Measurements from ENCODE around the gene DHX58. TPM values are rescaled to one million over a fixed set of nuclear protein-coding genes. Genes with fewer than 3 reads are reported as not detected.
A peak's percentile ranks its signal among the peaks of the same experiment; 100 is the strongest.

DHX58 gene
- total RNA-seq, 1 donor from 2014 or later = 0.41 TPM

DNA sequence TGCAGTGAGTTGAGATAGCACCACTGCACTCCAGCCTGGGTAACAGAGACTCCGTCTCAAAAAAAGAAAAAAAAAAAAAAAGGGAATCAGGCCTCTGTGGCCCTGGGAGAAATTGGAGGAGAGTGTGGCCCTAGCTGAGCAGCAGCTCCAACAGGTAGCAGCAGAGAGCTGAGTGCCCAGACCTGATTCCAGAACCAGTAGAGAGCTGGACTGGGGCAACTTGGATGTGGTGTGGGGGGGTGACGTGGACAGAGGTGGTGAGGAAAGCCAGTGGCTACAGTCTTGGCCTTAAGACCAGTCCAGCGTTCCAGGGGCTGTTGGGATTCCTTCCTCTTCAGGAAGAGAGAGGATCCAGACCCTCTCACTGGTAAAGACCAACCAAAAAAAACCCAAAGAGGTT is 11.7 kb upstream of the DHX58 start:
- H3K27me3 Mint-ChIP-seq (ENCODE audit: unreplicated experiment) = peaks cover 8% of the 10 kb centered on the region
- peaks cover 39% of the 10 kb centered on the region for H3K36me3 Mint-ChIP-seq (ENCODE audit: low read depth, unreplicated experiment)
- peaks cover 10% of the 10 kb centered on the region for H3K4me1 Mint-ChIP-seq (ENCODE audit: unreplicated experiment)
- no peak for DNase-seq (ENCODE audit: low spot score)
- no peak overlapping the region for H3K4me3 Mint-ChIP-seq (ENCODE audit: unreplicated experiment)
- no peak overlapping the region for H3K27ac Mint-ChIP-seq (ENCODE audit: unreplicated experiment)
- H3K9me3 Mint-ChIP-seq (ENCODE audit: unreplicated experiment) = no peaks in the 10 kb centered on the region
- TF ChIP-seq, protein P1, sequence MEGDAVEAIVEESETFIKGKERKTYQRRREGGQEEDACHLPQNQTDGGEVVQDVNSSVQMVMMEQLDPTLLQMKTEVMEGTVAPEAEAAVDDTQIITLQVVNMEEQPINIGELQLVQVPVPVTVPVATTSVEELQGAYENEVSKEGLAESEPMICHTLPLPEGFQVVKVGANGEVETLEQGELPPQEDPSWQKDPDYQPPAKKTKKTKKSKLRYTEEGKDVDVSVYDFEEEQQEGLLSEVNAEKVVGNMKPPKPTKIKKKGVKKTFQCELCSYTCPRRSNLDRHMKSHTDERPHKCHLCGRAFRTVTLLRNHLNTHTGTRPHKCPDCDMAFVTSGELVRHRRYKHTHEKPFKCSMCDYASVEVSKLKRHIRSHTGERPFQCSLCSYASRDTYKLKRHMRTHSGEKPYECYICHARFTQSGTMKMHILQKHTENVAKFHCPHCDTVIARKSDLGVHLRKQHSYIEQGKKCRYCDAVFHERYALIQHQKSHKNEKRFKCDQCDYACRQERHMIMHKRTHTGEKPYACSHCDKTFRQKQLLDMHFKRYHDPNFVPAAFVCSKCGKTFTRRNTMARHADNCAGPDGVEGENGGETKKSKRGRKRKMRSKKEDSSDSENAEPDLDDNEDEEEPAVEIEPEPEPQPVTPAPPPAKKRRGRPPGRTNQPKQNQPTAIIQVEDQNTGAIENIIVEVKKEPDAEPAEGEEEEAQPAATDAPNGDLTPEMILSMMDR (IDR thresholded peaks at IDR 0.05; ENCODE audit: unreplicated experiment) = no peak

DNA sequence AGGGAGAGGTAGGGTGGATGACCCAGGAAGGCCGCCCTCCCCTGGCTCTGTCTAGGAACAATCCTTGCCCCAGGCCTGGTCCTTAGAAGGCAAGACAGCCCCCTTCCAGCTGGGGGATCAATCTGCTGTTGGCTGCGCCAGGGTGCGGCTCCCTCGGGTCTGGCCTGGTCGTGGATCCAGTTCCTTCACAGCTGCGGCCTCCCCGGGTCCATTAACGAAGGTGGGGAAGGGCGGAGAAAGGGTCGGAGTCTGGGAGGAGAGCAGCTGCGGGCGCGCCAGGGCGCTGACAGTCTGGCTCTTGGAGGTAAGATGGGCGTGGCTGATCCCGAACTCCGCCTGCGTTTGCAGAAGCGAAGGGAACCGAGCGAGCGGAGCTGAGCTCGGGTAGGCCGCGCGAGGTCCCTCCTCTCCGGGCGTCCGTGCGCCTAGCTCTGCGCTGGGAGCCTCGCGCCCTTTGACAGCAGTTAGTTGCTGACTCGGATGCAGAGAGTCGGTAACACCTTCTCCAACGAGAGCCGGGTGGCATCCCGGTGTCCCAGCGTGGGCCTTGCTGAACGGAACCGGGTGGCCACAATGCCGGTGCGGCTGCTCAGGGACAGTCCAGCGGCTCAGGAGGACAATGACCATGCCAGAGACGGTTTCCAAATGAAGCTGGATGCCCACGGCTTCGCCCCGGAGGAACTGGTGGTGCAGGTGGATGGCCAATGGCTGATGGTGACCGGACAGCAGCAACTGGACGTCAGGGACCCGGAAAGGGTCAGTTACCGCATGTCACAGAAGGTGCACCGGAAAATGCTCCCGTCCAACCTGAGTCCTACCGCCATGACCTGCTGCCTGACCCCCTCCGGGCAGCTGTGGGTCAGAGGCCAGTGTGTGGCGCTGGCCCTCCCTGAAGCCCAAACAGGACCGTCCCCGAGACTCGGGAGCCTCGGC is 10.1 kb upstream of the DHX58 start, which contains the start of gene HSPB9:
Gene HSPB9, plus strand, starts transcription at position 434 of the 933 bp plus-strand sequence. Its CDS starts 47 bp downstream, at position 481.
- H3K27ac Mint-ChIP-seq (ENCODE audit: unreplicated experiment) = peak within 1 kb of the TSS; percentile 72

DNA sequence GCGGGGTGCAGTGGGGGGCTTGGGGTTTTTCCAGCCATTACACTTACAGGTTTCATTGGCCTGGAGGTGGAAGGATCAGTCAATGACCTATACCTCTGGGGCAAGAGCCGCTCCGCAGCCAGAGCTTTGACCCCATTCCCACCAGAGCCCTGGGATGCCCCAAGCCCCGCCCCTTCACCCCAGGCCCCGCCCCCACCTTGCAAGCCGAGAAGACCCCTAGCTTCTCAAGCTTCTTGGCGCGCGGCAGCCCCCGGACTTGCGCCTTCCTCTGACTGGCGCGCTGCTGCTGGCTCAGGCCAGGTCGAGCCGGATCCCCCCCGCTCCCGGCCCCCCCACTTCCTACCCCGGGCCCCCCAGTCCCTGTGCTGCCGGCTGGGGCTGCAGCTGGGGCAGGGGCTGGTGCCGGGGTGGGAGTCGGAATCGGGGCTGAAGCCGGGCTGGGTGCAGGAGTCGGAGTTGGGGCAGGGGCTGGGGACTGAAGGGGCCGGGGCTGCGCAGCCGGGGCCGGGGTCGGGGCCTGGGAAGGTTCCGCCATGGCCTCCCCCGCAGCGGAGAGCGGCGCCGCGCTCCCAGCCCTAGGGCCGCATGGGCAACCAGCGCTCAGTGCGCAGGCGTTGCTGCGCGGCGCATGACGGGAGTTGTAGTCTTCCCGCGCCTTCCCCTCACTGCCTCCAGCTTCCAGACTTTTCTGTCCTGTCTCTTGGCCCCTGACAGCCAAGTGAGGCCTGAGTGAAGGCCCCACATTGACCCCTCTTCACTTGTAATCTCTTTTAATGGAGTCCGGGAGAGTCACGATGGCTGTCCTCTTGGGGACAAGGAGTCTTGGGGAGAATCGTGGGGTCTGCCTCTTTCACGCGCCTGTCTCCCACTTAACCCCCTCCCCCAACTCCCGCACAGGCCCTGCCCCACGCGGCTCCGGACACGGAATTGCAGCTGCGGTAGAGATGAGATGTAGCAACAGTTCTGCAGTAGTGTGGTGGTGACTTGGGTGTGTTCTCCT is 8.6 kb upstream of the DHX58 start, which contains the start of gene KAT2A:
Gene KAT2A, minus strand, starts transcription at position 598 of the 1,000 bp plus-strand sequence. Its CDS starts 63 bp downstream, at position 535.
- TF ChIP-seq, protein P1 (IDR thresholded peaks at IDR 0.05; ENCODE audit: unreplicated experiment) = no peak
- DNase-seq (ENCODE audit: low spot score) = peak; percentile 77
- H3K36me3 Mint-ChIP-seq (ENCODE audit: low read depth, unreplicated experiment) = peaks cover 15% of the 10 kb centered on the region
- peak within 1 kb of the TSS; percentile 61 for H3K27ac Mint-ChIP-seq (ENCODE audit: unreplicated experiment)
- H3K4me3 Mint-ChIP-seq (ENCODE audit: unreplicated experiment) = peak within 1 kb of the TSS; percentile 74
- no peaks in the 10 kb centered on the region for H3K9me3 Mint-ChIP-seq (ENCODE audit: unreplicated experiment)
- peaks cover 13% of the 10 kb centered on the region for H3K4me1 Mint-ChIP-seq (ENCODE audit: unreplicated experiment)
- H3K27me3 Mint-ChIP-seq (ENCODE audit: unreplicated experiment) = peaks cover 11% of the 10 kb centered on the region

More for the DNA sequence above, 10.1 kb upstream of the DHX58 start, which contains the start of gene HSPB9:
- H3K4me1 Mint-ChIP-seq (ENCODE audit: unreplicated experiment) = peaks cover 13% of the 10 kb centered on the region
- H3K27me3 Mint-ChIP-seq (ENCODE audit: unreplicated experiment) = peaks cover 10% of the 10 kb centered on the region
- no peaks in the 10 kb centered on the region for H3K9me3 Mint-ChIP-seq (ENCODE audit: unreplicated experiment)
- peak within 1 kb of the TSS; percentile 74 for H3K4me3 Mint-ChIP-seq (ENCODE audit: unreplicated experiment)
- peaks cover 26% of the 10 kb centered on the region for H3K36me3 Mint-ChIP-seq (ENCODE audit: low read depth, unreplicated experiment)
- no peak for DNase-seq (ENCODE audit: low spot score)
- TF ChIP-seq, protein P1 (IDR thresholded peaks at IDR 0.05; ENCODE audit: unreplicated experiment) = no peak

- H3K4me3 Mint-ChIP-seq (ENCODE audit: unreplicated experiment) = peak overlapping the region; percentile 29
- no peak overlapping the region for H3K27ac Mint-ChIP-seq (ENCODE audit: unreplicated experiment)
- DNase-seq (ENCODE audit: low spot score) = no peak
- H3K4me1 Mint-ChIP-seq (ENCODE audit: unreplicated experiment) = peaks cover 13% of the 10 kb centered on the region
- H3K36me3 Mint-ChIP-seq (ENCODE audit: low read depth, unreplicated experiment) = peaks cover 7% of the 10 kb centered on the region
- TF ChIP-seq, protein P1 (IDR thresholded peaks at IDR 0.05; ENCODE audit: unreplicated experiment) = no peak
- no peaks in the 10 kb centered on the region for H3K9me3 Mint-ChIP-seq (ENCODE audit: unreplicated experiment)
- peaks cover 11% of the 10 kb centered on the region for H3K27me3 Mint-ChIP-seq (ENCODE audit: unreplicated experiment)
Measured at GRCh38 chr17:42120161-42120769, 7.8 kb upstream of the DHX58 start.
